ENCODE results near the gene NDUFA13.

The NDUFA13 gene

GRCh38 chr19:19571071-19571786 lies 55.2 kb downstream of the NDUFA13 start:
- DNase-seq (ENCODE audit: low read depth in 2 of 2), result no peak

- no peak for DNase-seq (ENCODE audit: low read depth in 2 of 2)
Measured at GRCh38 chr19:19575411-19575810, 59.4 kb downstream of the NDUFA13 start.

Measured in stimulated activated CD4-positive, alpha-beta T cell treated with anti-CD3 and anti-CD28 coated beads, Interleukin-15, amount 100 ng/mL, for 48 hours (primary cell).